ENCODE results near the gene BGLAP.
A peak's percentile ranks its signal among the peaks of the same experiment; 100 is the strongest.
"Not testable (repeated sequence)": the region's sequence is repeated elsewhere in the genome, so short reads cannot be mapped to it uniquely, and the experiment has no call there.

Gene BGLAP

DNA sequence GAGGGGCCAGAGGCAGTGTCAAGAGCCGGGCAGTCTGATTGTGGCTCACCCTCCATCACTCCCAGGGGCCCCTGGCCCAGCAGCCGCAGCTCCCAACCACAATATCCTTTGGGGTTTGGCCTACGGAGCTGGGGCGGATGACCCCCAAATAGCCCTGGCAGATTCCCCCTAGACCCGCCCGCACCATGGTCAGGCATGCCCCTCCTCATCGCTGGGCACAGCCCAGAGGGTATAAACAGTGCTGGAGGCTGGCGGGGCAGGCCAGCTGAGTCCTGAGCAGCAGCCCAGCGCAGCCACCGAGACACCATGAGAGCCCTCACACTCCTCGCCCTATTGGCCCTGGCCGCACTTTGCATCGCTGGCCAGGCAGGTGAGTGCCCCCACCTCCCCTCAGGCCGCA lies at the start of gene BGLAP:
Gene BGLAP, plus strand, starts transcription at position 259 of the 400 bp plus-strand sequence. Its CDS starts 48 bp downstream, at position 307.
- DNase-seq: no peak

DNA sequence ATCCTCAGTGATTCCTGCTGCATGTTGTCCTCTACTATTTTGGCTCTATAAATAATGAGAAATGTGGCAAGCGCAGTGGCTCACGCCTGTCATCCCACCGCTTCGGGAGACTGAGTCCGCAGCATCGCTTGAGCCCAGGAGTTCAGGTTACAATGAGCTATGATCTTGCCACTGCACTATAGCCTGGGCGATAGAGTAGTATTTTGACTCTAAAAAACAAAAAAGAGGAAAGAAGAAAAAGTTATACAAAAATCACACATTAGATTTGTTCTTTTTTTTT lies 48.8 kb upstream of the BGLAP start:
- no peak for DNase-seq

DNA sequence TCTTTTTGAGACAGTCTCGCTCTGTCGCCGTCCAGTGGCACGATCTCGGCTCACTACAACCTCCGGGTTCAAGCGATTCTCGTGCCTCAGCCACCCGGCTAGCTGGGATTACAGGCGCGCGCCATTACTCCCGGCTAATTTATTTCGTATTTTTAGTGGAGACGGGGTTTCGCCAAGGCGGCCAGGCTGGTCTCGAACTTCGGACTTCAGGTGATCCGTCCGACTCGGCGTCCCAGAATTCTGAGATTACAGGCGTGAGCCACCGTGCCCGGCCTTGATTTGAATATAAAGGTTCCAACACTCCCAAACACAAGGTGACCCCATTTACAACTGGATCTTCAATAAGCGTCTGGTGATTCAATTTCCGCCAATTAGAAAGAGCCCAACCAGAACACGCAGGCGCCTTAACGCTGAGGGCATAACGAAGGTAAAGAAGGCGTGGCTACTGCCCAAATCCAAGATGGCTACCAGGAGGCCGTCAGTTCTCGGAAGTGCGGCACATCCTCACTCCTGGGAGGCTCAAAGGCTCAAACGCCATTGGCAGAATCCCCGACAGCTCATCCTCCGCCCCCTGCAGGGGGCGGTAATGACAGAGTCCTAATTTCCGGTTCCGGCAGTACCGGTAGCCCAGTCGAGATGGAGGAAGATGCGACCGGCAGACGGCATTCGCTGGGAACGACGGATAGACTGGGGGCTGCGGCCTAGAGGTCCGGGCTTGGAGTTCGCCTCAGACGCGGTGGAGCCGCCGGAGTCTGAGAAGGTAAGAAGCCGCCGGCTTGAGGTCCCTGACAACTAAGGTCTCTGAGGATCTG lies 48.3 kb upstream of the BGLAP start, which contains the start of gene SLC25A44:
Gene SLC25A44, plus strand, starts transcription at position 617 of the 812 bp plus-strand sequence. CDS start 5,744 bp downstream, outside the sequence.
- DNase-seq: peak; percentile 96

- no peak for DNase-seq
Observed at GRCh38 chr1:156194300-156194652, 47.7 kb upstream of the BGLAP start.

GRCh38 chr1:156195853-156196252 lies 46.1 kb upstream of the BGLAP start:
- no peak for DNase-seq

DNA sequence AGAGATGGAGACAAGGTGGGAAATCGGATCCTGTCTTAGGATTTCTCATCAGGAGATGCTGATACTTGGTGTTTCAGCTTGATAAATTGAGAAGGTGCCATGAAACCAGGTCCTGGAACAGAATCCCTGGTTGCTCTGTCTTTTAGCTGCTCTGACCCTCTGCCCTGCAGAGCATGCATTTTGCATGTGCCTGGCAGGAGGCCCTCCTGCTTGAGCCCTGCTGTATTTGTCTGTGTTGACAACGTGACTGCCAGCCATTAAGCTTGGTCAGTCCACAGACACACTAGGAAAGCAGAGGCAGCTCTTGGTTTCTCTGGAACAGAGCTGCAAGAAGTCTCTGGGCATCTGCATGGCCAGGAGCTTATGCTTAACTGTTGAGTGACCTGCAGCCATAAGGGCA lies 45.5 kb upstream of the BGLAP start:
- DNase-seq: no peak

- no peak for DNase-seq
Observed at GRCh38 chr1:156198831-156199349, 43.1 kb upstream of the BGLAP start.

GRCh38 chr1:156200044-156200443 lies 41.9 kb upstream of the BGLAP start:
- DNase-seq: no peak

- no peak for DNase-seq
Observed at GRCh38 chr1:156203331-156203730, 38.7 kb upstream of the BGLAP start.

GRCh38 chr1:156204686-156205085 lies 37.3 kb upstream of the BGLAP start:
- no peak for DNase-seq

DNA sequence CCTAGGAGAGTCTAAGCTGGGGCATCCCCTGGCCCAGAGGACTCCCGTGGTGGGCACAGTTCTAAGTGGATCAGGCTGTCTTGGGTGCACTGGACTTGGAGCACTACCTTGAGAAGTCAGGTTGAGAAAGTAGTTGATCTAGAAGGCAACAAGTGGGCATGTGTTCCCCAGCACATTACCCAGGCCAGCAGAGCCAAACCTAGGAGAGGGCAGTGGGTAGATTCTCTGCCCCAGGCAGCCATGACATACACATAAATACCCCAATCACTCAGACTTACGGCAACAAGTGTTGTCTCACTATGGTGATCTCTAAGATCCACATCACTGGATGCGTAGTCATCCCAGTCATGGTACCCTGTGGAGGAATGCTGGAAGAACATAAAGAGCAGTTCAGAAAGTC lies 30.7 kb upstream of the BGLAP start:
- no peak for DNase-seq

DNA sequence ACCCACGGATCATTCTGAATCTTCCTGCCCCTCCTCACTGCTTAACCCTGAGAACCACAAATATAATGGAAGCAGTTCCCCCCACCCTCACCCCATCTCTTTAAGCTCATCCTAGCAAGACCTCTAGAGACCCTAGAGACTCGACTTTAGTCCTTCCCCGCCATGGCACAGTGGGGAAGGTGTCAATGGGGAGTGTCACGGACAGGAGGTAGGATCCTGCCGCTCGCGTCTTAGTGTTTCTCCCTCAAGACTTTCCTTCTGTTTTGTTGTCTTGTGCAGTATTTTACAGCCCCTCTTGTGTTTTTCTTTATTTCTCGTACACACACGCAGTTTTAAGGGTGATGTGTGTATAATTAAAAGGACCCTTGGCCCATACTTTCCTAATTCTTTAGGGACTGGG lies 29.9 kb upstream of the BGLAP start:
- DNase-seq: no peak

DNA sequence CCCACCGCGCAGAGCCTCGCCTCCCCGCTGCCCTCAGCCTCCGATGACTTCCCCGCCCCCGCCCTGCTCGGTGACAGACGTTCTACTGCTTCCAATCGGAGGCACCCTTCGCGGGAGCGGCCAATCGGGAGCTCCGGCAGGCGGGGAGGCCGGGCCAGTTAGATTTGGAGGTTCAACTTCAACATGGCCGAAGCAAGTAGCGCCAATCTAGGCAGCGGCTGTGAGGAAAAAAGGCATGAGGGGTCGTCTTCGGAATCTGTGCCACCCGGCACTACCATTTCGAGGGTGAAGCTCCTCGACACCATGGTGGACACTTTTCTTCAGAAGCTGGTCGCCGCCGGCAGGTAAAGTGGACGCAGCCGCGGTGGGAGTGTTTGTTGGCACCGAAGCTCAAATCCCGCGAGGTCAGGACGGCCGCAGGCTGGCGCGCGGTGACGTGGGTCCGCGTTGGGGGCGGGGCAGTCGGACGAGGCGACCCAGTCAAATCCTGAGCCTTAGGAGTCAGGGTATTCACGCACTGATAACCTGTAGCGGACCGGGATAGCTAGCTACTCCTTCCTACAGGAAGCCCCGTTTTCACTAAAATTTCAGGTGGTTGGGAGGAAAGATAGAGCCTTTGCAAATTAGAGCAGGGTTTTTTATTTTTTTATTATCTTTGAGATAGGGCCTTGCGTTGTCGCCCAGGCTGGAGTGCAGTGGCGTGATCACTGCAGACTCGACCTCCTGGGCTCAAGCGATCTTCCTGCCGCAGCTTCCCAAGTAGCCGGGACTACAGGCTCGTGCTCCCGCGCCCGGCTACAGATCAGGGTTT lies 28.9 kb upstream of the BGLAP start, which contains the start of gene PMF1:
Gene PMF1, plus strand, starts transcription at position 175 of the 811 bp plus-strand sequence. Its CDS starts 9 bp downstream, at position 184.
- DNase-seq: peak; percentile 96

GRCh38 chr1:156213644-156213966 lies 28.4 kb upstream of the BGLAP start:
- DNase-seq: no peak

DNA sequence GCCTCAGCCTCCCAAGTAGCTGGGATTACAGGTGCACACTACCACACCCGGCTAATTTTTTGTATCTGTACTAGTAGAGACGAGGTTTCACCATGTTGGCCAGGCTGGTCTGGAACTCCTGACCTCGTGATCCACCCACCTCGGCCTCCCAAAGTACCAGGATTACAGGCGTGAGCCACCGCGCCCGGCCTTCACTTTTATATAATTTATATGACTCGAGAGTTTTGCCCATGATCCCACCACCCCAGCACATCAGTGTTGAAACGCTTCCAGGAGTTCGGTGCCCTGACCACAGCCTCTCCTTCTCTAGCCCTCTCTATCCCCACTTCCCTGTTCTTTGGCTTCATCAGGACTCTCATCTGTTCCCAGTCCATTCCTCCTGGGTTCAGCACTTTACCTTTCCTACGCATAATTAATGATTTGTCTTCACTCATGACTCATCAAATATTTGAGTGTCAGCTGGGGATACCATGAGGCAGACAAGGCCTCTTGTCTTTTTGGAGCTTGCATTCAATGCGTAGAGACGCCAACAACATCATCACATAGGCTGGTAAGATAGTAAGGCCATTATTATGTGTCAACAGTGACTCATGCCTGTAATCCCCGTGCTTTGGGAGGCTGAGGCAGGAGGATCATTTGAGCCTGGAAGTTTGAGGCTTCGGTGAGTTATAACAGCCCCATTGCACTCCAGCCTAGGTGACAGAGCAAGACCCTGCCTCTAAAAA lies 27.8 kb upstream of the BGLAP start:
- DNase-seq: peak; percentile 18

- not testable (repeated sequence) for DNase-seq
Observed at GRCh38 chr1:156216361-156217086, 25.5 kb upstream of the BGLAP start.

DNA sequence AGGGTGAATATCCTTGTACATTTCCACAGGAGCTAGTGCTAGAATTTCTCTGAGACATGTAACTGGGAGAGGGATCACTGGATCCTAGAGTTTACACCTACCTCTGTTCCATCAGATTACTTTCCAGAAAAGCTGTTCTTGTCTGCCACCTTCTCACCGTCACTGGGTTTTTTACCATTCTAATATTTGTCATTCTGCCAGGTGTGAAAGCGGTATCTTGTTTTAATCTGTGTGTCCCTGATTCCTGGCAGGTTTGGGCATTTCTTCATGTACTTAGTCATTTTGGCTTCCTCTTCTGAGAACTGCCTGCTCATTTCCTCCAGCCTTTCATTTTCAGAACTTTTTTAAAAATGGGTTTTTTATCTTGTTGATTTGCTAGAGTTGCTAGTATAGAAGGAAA lies 24.1 kb upstream of the BGLAP start:
- peak; percentile 40 for DNase-seq

DNA sequence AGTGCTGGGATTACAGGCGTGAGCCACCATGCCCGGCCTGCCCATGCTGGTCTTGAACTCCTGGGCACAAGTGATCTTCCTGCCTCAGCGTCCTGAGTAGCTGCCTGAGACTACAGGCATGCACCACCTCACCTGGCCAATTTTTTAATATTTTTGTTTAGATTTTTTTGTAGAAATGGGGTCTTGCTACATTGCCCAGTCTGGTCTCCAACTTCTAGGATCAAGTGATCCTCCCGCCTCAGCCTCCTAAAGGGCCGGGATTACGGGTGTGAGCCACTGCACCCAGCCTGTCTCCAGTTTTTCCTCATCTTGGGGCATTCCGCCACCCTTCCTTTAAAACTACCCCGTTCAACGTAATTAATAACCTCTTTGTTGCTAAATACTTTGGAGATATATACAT lies 21.8 kb upstream of the BGLAP start:
- DNase-seq: no peak

- DNase-seq: no peak
Observed at GRCh38 chr1:156221986-156222692, 19.8 kb upstream of the BGLAP start.

DNA sequence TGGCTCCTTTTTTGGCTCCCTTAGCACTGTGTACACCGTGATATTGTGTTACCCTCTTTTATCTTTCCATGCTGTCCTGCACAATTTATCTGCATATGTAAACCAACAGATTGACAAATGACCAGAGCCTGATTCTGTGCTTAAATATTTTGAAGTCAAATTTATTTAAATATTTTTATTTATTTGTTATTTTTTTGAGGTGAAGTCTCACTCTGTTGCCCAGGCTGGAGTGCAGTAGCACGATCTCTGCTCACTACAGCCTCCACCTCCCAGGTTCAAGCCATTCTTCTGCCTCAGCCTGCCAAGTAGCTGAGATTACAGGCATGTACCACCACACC lies 16.3 kb upstream of the BGLAP start:
- no peak for DNase-seq

GRCh38 chr1:156226116-156226538 lies 15.9 kb upstream of the BGLAP start:
- no peak for DNase-seq

GRCh38 chr1:156226782-156227181 lies 15.2 kb upstream of the BGLAP start:
- no peak for DNase-seq
